GM03348 (cell line): Measurements from ENCODE around the gene ZNF468.
A peak's percentile ranks its signal among the peaks of the same experiment; 100 is the strongest.
"Not testable (repeated sequence)": the region's sequence is repeated elsewhere in the genome, so short reads cannot be mapped to it uniquely, and the experiment has no call there.

Experiments used
- DNase-seq: peaks from one replicate; pipeline ENCODE4 v3.0.0; 2012; ENCODE audit warnings: low spot score

The ZNF468 gene

GRCh38 chr19:52857378-52858191, at the start of gene ZNF468:
Gene ZNF468, minus strand, starts transcription at chr19:52857619. Its CDS starts 3,347 bp downstream, at chr19:52854272.
- DNase-seq: peak; percentile 32

- not testable (repeated sequence) for DNase-seq
Measured at GRCh38 chr19:52904052-52904780, 46.8 kb upstream of the ZNF468 start.

DNA sequence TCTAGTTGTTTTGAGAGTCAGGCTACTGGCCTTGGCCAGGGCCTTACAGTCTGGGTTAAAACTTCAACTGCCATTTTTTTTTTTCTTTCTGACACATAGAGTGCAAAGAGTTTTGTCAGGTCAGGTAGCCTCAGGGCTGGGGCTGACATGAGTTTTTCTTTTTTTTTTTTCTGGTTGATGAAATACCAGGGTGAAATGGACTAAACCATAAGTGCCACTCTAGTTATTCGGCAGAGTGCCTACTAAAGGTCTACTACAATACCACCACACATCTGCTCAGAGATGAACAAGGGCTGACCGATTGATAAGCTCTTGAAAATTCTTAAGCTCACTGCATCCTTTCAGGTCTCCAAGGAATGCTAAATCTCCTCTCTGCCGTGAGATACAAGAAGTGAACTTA, 44.4 kb upstream of the ZNF468 start:
- no peak for DNase-seq

GRCh38 chr19:52898596-52898995, 41.2 kb upstream of the ZNF468 start:
- DNase-seq: not testable (repeated sequence)

DNA sequence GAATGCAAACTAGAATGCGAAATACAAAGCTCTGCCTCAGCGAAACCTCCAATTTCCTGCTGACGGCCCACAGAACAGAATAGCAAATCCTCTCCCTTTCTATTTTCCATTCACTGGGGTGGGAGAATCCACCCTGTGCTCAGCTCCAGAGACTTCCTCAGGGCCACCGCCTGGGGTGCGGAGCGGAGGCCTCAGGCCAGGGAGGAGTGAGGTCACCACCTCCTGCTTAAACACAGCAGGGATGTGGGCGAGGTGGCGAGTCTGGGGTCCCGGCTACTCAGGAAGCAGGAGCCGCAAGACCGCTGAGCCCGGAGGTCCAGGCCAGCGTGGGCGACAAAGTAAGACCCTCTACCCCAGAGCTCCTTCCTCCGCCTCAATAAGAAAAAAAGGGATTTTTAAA, 40.7 kb upstream of the ZNF468 start:
- peak; percentile 4 for DNase-seq

- peak; percentile 98 for DNase-seq
Measured at GRCh38 chr19:52897138-52897935, 39.9 kb upstream of the ZNF468 start, which contains the start of gene ZNF320. Gene ZNF320, minus strand, starts transcription at chr19:52897635. Its CDS starts 7,380 bp downstream, at chr19:52890255.

- peak; percentile 32 for DNase-seq
Measured at GRCh38 chr19:52896431-52897137, 39.2 kb upstream of the ZNF468 start.

GRCh38 chr19:52891336-52891735, 33.9 kb upstream of the ZNF468 start:
- DNase-seq: no peak

DNA sequence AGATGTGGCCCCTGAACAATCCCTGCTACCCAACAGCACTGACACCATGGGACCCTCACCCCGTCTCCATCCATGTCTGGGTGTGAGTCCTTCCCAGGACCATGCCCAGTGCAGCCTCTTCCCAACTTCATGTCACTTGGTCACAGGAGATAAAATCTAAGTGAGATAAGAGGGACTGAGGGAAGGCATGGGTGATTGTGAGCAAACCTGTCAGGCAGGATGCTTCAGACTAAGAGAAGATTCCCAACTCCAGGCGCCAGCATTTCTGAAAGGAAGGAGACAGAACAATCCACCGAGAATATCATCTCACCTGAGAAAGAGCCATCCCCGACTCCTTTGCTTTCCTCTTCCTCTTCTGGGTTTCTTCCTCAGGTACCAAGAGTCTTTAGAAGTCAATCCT, 32.5 kb upstream of the ZNF468 start:
- no peak for DNase-seq

- DNase-seq: no peak
Measured at GRCh38 chr19:52889076-52889475, 31.7 kb upstream of the ZNF468 start.

DNA sequence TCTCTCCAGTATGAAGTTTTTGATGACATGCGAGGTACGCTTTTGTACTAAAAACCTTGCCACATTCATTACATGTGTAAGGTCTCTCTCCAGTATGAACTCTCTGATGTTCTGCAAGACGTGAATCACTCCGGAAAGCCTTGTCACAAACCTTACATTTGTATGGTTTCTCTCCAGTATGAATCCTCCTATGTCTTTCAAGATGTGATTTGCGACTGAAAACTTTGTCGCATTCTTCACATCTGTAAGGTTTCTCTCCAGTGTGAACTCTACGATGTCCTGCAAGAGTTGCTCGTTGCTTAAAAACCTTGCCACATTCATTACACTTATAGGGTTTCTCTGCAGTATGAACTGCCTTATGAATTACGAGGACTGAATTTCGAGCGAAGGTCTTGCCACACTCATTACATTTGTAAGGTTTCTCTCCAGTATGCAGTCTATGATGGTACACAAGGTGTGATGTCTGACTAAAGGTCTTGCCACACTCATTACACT, 23.5 kb upstream of the ZNF468 start:
- DNase-seq: no peak

DNA sequence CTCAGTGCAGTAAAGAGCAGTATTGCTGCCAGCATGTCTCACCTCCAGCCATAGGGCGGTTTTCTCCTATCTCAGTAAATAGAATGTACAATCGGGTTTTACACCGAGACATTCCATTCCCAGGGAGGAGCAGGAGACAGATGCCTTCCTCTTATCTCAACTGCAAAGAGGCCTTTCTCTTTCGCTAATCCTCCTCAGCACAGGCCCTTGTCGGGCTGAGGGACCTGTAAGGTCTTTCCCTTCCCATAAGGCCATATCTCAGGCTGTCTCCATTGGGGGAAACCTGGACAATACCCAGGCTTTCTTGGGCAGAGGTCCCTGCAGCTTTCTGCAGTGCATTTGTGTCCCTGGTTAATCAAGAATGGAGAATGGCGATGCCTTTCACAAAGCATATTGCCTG, 15.6 kb upstream of the ZNF468 start:
- DNase-seq: not testable (repeated sequence)

- DNase-seq: no peak
Measured at GRCh38 chr19:52871466-52871865, 14.0 kb upstream of the ZNF468 start.

- DNase-seq: not testable (repeated sequence)
Measured at GRCh38 chr19:52868031-52868430, 10.6 kb upstream of the ZNF468 start.

GRCh38 chr19:52856540-52857377, 660 bp downstream of the ZNF468 start:
- peak; percentile 6 for DNase-seq

DNA sequence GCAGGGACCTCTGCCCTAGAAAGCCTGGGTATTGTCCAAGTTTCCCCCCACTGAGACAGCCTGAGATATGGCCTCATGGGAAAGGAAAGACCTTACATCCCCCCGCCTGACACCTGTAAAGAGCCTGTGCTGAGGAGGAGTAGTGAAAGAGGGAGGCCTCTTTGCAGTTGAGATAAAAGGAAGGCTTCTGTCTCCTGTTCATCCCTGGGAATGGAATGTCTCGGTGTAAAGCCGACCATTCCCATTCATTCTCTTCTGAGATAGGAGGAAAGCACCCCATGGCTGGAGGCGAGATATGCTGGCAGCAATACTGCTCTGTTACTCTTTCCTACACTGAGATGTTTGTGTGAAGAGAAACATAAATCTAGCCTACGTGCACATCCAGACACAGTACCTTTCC, 10.1 kb downstream of the ZNF468 start:
- not testable (repeated sequence) for DNase-seq

GRCh38 chr19:52840825-52841465, 16.5 kb downstream of the ZNF468 start:
- not testable (repeated sequence) for DNase-seq

DNA sequence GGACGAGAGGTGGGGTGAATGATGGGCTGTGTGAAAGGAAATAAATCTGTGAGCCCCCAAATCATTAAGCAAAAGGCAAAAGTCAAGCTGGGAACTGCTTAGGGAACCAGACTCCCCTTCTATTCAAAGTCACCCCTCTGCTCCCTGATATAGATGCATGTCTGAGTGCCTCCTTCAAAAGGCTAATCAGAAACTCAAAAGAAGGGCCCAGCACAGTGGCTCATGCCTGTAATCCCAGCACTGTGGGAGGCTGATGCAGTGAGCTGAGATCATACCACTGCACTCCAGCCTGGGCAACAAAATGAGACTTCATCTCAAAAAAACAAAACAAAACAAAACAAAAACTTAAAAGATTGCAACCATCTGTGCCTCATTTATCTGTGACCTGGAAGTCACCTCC, 23.1 kb downstream of the ZNF468 start:
- DNase-seq: not testable (repeated sequence)

DNA sequence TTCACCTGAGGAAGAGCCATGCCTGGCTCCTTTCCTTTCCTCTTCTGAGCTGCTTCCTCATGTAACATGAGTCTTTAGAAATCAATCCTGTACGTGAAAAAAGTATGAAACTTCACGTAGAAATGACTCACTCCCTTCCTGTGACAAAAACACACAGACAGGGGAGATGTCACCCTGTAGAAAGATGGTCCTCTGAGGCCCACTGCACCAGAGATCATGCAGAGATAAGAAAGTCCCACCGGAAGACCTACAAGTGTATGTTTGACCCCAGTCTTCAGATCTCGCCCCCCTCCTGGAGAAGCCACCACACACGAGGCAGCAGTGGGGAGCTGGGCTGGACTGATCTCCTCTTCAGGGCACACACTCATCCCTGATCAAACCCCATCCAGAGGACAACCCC, 23.9 kb downstream of the ZNF468 start:
- DNase-seq: not testable (repeated sequence)

DNA sequence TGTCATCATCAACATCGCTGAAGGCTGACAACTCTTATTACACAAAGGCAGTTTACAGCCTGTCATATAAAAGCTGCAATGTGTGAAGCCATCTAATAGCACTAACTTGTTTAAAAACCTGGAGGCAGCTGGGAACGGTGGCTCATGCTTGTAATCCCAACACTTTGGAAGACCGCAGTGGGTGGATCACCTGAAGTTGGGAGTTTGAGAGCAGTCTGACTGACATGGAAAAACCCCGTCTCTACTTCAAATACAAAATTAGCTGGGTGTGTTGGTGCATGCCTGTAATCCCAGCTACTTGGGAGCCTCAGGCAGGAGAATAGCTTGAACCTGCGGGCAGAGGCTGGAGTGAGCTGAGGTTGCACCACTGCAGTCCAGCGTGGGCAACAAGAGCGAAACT, 27.6 kb downstream of the ZNF468 start:
- not testable (repeated sequence) for DNase-seq
